GM21825 (cell line): ENCODE measurements around the gene CXorf49.
"Not testable (repeated sequence)": the region's sequence is repeated elsewhere in the genome, so short reads cannot be mapped to it uniquely, and the experiment has no call there.

ENCODE experiments used
- ATAC-seq: cut with Tn5 transposase; IDR thresholded peaks from one replicate; pipeline ENCODE4 v1.9.1; 2021; ENCODE audit warnings: mild to moderate bottlenecking, moderate library complexity; ENCODE audit not compliant: unreplicated experiment

CXorf49 gene

DNA sequence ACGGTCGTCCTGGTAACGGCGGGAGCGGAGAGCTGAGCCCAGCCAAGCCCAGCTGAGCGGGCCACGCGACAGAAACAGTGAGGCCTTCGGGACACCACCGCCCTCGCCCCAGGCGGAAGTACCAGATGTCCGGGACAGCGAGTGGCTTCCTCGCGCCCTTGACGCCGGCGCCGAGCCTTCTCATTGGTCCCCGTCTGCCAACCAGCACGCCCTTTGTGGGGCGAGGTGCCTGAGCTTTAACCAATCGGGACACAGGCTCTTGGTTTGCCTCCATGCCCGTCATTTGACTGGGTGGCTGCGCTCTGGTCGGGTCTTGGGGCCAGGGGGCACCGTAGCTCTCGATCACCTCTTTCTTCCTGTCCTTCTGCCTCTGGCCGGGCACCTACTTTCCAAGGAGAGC, at the start of gene CXorf49:
CXorf49 (minus strand) TSS at position 101 of the 400 bp plus-strand sequence. CDS start 134 bp downstream, outside the sequence.
- not testable (repeated sequence) for ATAC-seq

- not testable (repeated sequence) for ATAC-seq
These were observed 49.0 kb upstream of the CXorf49 start for GRCh38 chrX:71767134-71767533.

- not testable (repeated sequence) for ATAC-seq
These were observed 47.5 kb upstream of the CXorf49 start for GRCh38 chrX:71765613-71766012.

GRCh38 chrX:71764832-71765231, 46.7 kb upstream of the CXorf49 start:
- not testable (repeated sequence) for ATAC-seq

- ATAC-seq: not testable (repeated sequence)
These were observed 45.0 kb upstream of the CXorf49 start, which contains the start of gene CXorf49B for GRCh38 chrX:71763049-71763448. TSS of gene CXorf49B (plus strand) at chrX:71763349. CDS start at chrX:71763424, 75 bp downstream.

DNA sequence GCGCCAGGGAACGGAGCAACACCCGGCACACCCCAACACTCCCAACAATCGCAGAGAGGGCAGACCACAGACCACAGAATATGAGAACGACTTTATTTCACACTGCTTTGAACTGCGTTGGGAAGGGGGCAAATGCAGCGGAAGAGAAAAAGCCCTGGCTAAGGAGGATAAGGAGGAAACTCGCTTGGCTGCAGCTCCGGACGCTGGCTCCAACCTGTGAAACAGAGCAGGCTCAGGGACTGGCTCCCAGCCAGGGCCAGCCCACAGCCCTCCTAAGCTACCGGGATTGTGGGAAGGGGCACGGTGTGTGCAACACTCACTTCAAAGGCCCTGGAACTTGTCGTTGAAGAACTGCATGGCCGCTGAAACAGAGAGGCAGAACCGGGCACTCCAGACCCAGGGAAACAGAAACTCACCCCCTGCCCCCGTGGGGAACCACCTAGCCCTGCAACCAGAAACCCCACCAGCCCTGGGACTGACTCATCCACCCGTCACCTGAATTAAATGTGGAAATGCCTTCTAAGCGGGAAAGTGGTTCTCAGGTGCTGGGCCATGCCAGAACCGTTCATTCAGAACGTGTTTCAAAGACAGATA, 42.7 kb upstream of the CXorf49 start:
- ATAC-seq: not testable (repeated sequence)

- not testable (repeated sequence) for ATAC-seq
These were observed 2.3 kb upstream of the CXorf49 start for GRCh38 chrX:71720289-71720886.

DNA sequence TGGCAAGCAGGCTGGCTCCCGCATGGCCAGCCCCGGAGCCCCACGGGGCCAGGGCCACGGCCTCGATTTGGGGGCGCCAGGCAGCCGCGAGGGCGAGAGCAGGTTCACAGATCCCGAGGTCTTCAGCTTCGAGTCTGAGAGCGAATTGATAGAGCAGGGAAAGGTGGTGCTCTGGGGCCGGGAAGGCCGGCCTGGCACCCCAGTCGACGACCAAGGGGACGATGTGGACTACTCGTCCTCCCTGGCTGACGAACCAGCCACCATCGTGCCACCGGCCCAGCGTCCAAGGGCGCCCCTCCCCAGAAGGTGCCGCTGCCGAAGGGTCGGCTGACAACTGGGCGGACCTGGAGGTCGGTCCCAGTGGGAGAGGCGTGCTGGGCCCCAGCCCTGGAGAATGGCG, 1.1 kb upstream of the CXorf49 start:
- ATAC-seq: not testable (repeated sequence)

- ATAC-seq: not testable (repeated sequence)
These were observed 1.8 kb downstream of the CXorf49 start for GRCh38 chrX:71716323-71716722.

- ATAC-seq: not testable (repeated sequence)
These were observed 2.5 kb downstream of the CXorf49 start for GRCh38 chrX:71715551-71715950.

DNA sequence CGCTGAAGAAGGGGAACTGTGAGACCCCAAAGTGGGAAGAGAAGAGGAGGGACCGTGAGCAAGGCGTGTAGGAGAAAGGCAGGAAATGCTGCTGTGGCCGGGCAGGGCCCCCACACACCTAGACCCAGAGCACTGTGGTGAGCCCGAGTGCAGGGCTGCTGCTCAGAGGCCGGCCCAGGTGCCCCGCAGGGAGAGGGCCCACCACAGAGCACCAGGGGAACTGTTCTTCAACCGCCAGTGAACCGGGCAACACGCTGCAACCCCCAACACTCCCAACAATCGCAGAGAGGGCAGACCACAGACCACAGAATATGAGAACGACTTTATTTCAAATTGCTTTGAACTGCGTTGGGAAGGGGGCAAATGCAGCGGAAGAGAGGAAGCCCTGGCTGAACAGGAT, 4.0 kb downstream of the CXorf49 start:
- not testable (repeated sequence) for ATAC-seq

DNA sequence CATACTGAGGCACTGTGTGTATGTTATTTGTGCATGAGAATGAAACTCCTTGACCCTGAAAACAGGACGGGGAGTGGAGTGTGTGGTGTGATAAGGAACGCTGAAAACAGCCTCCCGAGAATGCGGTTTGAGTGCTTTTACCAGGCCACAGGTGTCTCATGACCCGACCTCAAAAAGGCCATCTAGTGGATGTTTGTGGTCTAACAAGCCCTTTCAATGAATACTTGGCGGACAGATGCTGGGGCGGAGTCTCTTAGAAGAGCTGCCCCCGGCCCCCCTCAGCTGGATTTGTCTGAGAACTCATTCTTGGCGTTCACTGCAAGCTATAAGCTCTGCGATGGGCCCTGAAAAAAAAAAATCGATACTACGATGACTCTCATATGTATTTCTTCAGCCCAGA, 15.2 kb downstream of the CXorf49 start:
- not testable (repeated sequence) for ATAC-seq

- ATAC-seq: not testable (repeated sequence)
These were observed 19.1 kb downstream of the CXorf49 start for GRCh38 chrX:71699023-71699344.

DNA sequence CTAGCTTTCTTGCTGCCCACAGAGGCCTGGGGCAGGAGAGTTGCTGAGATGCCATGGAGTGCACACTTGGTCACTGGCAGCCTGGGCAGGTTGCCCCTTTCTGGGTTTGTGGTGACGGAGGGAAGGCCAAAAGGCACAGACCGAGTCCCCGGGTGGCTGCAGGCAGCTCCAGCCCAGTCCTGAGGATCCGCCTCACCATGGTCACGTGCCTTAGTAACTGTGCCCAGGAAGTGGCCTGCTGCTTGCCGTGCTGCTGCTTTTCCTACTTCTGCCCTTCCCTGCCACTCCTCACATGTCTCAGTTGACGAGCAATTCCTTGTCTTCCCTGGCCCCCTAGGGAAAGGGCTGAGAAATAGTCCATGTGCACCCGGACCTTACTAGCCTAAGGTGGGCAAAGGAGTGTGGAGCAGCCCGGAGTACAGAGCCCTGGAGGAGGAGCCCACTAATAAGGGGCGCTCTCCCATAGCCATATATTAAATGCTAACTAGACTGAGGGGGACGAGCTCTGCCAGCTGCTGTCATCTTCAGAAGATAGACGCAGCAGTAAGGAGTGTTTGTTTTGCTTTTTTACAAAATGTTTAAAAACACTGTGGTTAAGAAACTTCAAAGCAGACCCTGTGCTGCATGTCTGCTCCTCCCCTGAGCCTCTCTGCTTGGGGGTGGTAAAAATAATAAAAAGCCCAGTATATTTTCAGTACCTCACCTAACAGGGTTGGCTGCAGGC, 19.6 kb downstream of the CXorf49 start:
- ATAC-seq: not testable (repeated sequence)

- ATAC-seq: peak; percentile 59
These were observed 20.4 kb downstream of the CXorf49 start for GRCh38 chrX:71697466-71698298.

DNA sequence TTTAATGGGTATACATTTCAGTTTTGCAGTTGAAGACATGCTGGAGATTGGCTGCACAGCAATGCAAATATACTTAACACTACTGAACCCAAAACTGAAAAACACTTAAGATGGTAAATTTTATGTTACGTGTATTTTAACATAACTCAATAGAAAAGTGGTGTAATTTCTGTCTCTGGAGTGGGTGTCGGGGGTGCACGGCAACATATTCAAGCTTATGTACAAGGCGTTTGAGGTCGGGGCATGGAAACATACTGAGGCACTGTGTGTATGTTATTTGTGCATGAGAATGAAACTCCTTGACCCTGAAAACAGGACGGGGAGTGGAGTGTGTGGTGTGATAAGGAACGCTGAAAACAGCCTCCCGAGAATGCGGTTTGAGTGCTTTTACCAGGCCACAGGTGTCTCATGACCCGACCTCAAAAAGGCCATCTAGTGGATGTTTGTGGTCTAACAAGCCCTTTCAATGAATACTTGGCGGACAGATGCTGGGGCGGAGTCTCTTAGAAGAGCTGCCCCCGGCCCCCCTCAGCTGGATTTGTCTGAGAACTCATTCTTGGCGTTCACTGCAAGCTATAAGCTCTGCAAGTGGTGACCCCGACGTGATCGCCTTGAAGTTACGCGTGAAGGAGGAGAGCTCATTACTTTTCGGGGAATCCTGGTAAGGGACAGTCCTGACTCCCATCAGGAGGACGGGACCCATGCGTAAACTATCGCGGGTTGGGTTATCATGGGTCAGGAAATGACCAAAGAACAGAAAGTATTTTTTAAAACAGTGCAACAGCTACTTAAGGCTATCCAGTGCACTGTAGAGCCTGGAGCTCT, 21.2 kb downstream of the CXorf49 start:
- peak; percentile 51 for ATAC-seq

GRCh38 chrX:71679575-71680207, 38.4 kb downstream of the CXorf49 start:
- no peak for ATAC-seq

DNA sequence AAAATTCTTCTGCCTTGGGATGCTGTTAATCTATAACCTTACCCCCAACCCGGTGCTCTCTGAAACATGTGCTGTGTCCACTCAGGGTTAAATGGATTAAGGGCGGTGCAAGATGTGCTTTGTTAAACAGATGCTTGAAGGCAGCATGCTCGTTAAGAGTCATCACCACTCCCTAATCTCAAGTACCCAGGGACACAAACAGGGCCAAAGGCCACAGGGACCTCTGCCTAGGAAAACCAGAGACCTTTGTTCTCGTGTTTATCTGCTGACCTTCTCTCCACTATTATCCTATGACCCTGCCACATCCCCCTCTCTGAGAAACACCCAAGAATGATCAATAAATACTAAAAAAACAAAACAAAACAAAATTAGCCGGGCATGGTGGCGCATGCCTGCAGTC, 40.9 kb downstream of the CXorf49 start:
- not testable (repeated sequence) for ATAC-seq

DNA sequence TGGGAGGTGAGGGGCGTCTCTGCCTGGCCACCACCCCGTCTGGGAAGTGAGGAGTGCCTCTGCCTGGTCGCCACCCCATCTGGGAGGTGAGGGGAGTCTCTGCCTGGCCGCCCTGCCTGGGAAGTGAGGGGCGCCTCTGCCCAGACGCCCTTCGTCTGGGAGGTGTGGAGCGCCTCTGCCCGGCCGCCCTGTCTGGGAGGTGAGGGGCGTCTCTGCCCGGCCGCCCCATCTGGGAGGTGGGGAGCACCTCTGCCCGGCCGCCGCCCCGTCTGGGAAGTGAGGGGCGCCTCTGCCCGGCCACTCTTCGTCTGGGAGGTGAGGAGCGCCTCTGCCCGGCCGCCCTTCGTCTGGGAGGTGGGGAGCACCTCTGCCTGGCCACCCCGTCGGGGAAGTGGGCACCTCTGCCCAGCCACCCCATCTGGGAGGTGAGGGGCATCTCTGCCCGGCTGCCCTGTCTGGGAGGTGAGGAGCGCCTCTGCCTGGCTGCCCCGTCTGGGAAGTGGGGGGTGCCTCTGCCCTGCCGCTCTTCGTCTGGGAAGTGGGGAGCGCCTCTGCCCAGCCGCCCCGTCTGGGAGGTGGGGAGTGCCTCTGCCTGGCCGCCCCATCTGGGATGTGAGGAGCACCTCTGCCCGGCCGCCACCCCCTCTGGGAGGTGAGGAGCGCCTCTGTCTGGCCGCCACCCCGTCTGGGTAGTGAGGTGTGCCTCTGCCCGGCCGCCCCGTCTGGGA, 41.9 kb downstream of the CXorf49 start:
- ATAC-seq: not testable (repeated sequence)
